HFFc6 (cell line): Measurements from ENCODE around the gene ABCB8. TPM values are rescaled to one million over a fixed set of nuclear protein-coding genes. Genes with fewer than 3 reads are reported as not detected.

Experiments
- DNase-seq: peaks from one replicate; pipeline ENCODE4 v3.0.0-alpha.2; 2018
- H3K27ac Mint-ChIP-seq: 2 replicates; pipeline ENCODE4 v1.8.0; 2020; ENCODE audit warnings: mild to moderate bottlenecking, mixed read lengths
- H3K27me3 Mint-ChIP-seq: 2 replicates; pipeline ENCODE4 v1.8.0; 2021; ENCODE audit warnings: mild to moderate bottlenecking, moderate library complexity, mixed read lengths; ENCODE audit not compliant: insufficient read depth
- H3K36me3 Mint-ChIP-seq: 2 replicates; pipeline ENCODE4 v1.8.0; 2021; ENCODE audit warnings: low read depth, mixed read lengths
- H3K4me1 Mint-ChIP-seq: 2 replicates; pipeline ENCODE4 v1.8.0; 2020; ENCODE audit warnings: low read depth, mixed read lengths
- H3K4me3 Mint-ChIP-seq: 2 replicates; pipeline ENCODE4 v1.8.0; 2020; ENCODE audit warnings: mild to moderate bottlenecking, moderate library complexity, mixed read lengths
- H3K9me3 Mint-ChIP-seq: 2 replicates; pipeline ENCODE4 v1.8.0; 2020; ENCODE audit warnings: mild to moderate bottlenecking, mixed read lengths
- CTCF ChIP-seq: fragments of 200-600 bp; sonication (generic); IDR thresholded peaks from 2 replicates; pipeline ENCODE4 v1.5.0; 2021; ENCODE audit warnings: antibody characterized with exemption, mild to moderate bottlenecking
- total RNA-seq, 6 experiments: library from RNA; stranded (reverse); fragmentation: NEBNext Ultra II Directional; extraction: Animal tissue kit (Norgen Biotek cat#: 25700); gene quantifications; 2 replicates in 1 of 6; 3 replicates in 5 of 6; pipeline ENCODE4 v1.2.3, GENCODE V29; 2021

Gene ABCB8
- total RNA-seq, 6 experiments from 2014 or later: 31.9 to 36.3 (median 33.2) TPM

- TF ChIP-seq CTCF: no peak
- Mint-ChIP-seq H3K4me1 (peaks cover 35% of the 10 kb centered on the region), H3K36me3 (peaks cover 16% of the 10 kb centered on the region), H3K27me3 (peaks cover 1% of the 10 kb centered on the region), H3K9me3 (no peaks in the 10 kb centered on the region), H3K27ac (no peak overlapping the region), H3K4me3 (no peak overlapping the region)
- no peak for DNase-seq
Measured at GRCh38 chr7:151065516-151065915, 37.3 kb downstream of the ABCB8 start.

GRCh38 chr7:151066273-151066974 lies 38.2 kb downstream of the ABCB8 start:
- H3K4me1 Mint-ChIP-seq: peaks cover 26% of the 10 kb centered on the region
- peaks cover 16% of the 10 kb centered on the region for H3K36me3 Mint-ChIP-seq
- no peak overlapping the region for H3K4me3 Mint-ChIP-seq
- H3K27me3 Mint-ChIP-seq: peaks cover 1% of the 10 kb centered on the region; the same call in 1 of the 2 replicates
- H3K9me3 Mint-ChIP-seq: no peaks in the 10 kb centered on the region
- TF ChIP-seq CTCF: no peak
- no peak overlapping the region for H3K27ac Mint-ChIP-seq
- DNase-seq: no peak

GRCh38 chr7:151068069-151068773 lies 40.0 kb downstream of the ABCB8 start:
- H3K4me1 Mint-ChIP-seq: peaks cover 14% of the 10 kb centered on the region
- peak; percentile 77 for DNase-seq
- peaks cover 20% of the 10 kb centered on the region for H3K36me3 Mint-ChIP-seq
- TF ChIP-seq CTCF: no peak
- H3K27me3 Mint-ChIP-seq: peaks cover 1% of the 10 kb centered on the region; the same call in 1 of the 2 replicates
- H3K27ac Mint-ChIP-seq: peak overlapping the region; percentile 81
- no peaks in the 10 kb centered on the region for H3K9me3 Mint-ChIP-seq
- H3K4me3 Mint-ChIP-seq: no peak overlapping the region

- no peaks in the 10 kb centered on the region for H3K9me3 Mint-ChIP-seq
- no peak for DNase-seq
- peaks cover 20% of the 10 kb centered on the region for H3K36me3 Mint-ChIP-seq
- no peak overlapping the region for H3K27ac Mint-ChIP-seq
- no peak for TF ChIP-seq CTCF
- H3K27me3 Mint-ChIP-seq: peaks cover 1% of the 10 kb centered on the region; the same call in 1 of the 2 replicates
- H3K4me1 Mint-ChIP-seq: peaks cover 9% of the 10 kb centered on the region; the same call in 1 of the 2 replicates
- no peak overlapping the region for H3K4me3 Mint-ChIP-seq
Measured at GRCh38 chr7:151069841-151070573, 41.8 kb downstream of the ABCB8 start.

GRCh38 chr7:151070574-151070960 lies 42.3 kb downstream of the ABCB8 start:
- Mint-ChIP-seq H3K4me3 (no peak overlapping the region), H3K27me3 (peaks cover 1% of the 10 kb centered on the region; the same call in 1 of the 2 replicates), H3K4me1 (peaks cover 9% of the 10 kb centered on the region; the same call in 1 of the 2 replicates), H3K36me3 (peaks cover 18% of the 10 kb centered on the region; the same call in 1 of the 2 replicates), H3K27ac (no peak overlapping the region), H3K9me3 (no peaks in the 10 kb centered on the region)
- no peak for DNase-seq
- TF ChIP-seq CTCF: no peak
